Tibial nerve (tissue), 4 donors: ENCODE results near the gene HOXD13.

ENCODE experiments used
- EP300 ChIP-seq, 2 donors: sonication (generic); formaldehyde crosslinking; IDR thresholded peaks; one replicate each; pipeline ENCODE4 v1.6.1; 2017; ENCODE audit warnings: antibody characterized with exemption in 2 of 2, mild to moderate bottlenecking in 1 of 2
- TF ChIP-seq, protein P1 (sequence below), 5 experiments: fragments of 200-600 bp in 3 of 5; fragments of 450-650 bp in 2 of 5; sonication (generic) in 3 of 5; IDR thresholded peaks; one replicate each; pipeline ENCODE4 v1.5.1; 2016 to 2019; ENCODE audit warnings: antibody characterized with exemption in 5 of 5, mild to moderate bottlenecking in 3 of 5, moderate library complexity in 2 of 5

DNA sequence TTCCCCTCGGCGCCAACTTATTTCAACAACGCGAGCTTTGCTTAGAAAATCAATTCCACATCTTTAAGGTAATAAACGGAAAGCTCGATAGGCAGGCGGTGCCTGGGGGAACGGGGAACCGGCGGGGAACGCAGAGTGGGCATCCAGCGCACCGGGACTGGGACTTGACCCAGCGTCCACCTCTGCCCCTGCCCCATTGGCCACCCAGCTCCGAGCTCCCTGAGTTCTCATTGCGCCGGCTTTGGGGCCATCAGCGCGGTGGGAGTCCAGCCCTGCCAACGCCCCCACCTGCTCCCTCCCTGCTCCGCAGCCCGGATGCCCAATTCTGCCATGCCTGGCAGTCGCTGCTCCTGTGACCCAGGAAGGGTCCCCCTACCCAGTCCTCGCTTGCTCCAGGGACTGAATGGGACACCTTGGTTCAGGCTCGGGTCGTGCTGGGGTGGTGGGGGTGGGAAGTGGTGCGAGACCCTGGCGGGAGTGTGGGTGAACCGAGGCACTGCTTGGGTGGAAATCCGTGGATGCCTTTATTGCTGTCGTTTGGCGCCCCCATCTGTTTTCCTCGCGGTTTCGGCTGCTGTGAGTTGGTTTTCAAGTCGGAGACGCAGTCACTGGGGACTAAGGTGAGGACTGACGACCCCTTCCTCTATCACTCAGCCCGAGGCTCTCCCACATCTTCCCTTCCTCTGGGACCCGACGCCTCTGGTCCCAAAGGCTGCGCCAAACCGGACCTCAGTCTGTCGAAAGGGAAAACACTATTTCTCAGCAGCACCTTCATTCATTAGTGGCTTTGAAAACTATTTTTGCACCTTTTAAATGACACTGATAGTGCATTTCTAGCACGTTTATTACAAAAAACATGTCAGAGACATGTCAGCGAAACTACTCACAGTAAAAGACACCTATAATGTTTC lies 6.4 kb upstream of the HOXD13 start:
- no peak for TF ChIP-seq EP300 (IDR thresholded peaks at IDR 0.05)
- TF ChIP-seq, protein P1, sequence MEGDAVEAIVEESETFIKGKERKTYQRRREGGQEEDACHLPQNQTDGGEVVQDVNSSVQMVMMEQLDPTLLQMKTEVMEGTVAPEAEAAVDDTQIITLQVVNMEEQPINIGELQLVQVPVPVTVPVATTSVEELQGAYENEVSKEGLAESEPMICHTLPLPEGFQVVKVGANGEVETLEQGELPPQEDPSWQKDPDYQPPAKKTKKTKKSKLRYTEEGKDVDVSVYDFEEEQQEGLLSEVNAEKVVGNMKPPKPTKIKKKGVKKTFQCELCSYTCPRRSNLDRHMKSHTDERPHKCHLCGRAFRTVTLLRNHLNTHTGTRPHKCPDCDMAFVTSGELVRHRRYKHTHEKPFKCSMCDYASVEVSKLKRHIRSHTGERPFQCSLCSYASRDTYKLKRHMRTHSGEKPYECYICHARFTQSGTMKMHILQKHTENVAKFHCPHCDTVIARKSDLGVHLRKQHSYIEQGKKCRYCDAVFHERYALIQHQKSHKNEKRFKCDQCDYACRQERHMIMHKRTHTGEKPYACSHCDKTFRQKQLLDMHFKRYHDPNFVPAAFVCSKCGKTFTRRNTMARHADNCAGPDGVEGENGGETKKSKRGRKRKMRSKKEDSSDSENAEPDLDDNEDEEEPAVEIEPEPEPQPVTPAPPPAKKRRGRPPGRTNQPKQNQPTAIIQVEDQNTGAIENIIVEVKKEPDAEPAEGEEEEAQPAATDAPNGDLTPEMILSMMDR (IDR thresholded peaks at IDR 0.05): peak in 3 of 5 experiments; percentile 19 to 33 (median 31)
